Measurements from ENCODE around the gene HLA-G.
A peak's percentile ranks its signal among the peaks of the same experiment; 100 is the strongest.

HLA-G gene

GRCh38 chr6:29791162-29791561, 36.5 kb upstream of the HLA-G start:
- no CpG with 5 or more reads among the region's 3 CpGs for WGBS (ENCODE audit: extremely low coverage, insufficient coverage, insufficient read length)
- no peak overlapping the region for H4K8ac ChIP-seq (ENCODE audit: low read depth, low read length)
- H3K9ac ChIP-seq (ENCODE audit: low read length): no peak overlapping the region
- H3K27ac ChIP-seq (ENCODE audit: low read depth, low read length): no peak overlapping the region
- H2BK5ac ChIP-seq (ENCODE audit: low read depth, low read length, poor library complexity): no peak overlapping the region
- H4K12ac ChIP-seq (ENCODE audit: low read depth, low read length): no peak overlapping the region
- H3K4me2 ChIP-seq (ENCODE audit: low read length): no peak overlapping the region
- H4K91ac ChIP-seq (ENCODE audit: low read depth, low read length): no peak overlapping the region
- H3K9me3 ChIP-seq (ENCODE audit: insufficient read depth, low read depth, low read length): peaks cover 15% of the 10 kb centered on the region
- H2BK120ac ChIP-seq (ENCODE audit: insufficient read depth, low read length, poor library complexity): no peak overlapping the region
- no peak overlapping the region for H2AK5ac ChIP-seq (ENCODE audit: low read length)
- no peaks in the 10 kb centered on the region for H3K79me2 ChIP-seq (ENCODE audit: control insufficient read depth, insufficient read depth, low read length, poor library complexity)
- no peak overlapping the region for H3K4ac ChIP-seq (ENCODE audit: low read depth, low read length)
- no peak overlapping the region for H2AFZ ChIP-seq (ENCODE audit: insufficient read depth, low read length, poor library complexity)
- H2BK12ac ChIP-seq (ENCODE audit: low read length): no peak overlapping the region
- no peaks in the 10 kb centered on the region for H3K79me1 ChIP-seq (ENCODE audit: low read length)
- no peak overlapping the region for H3K4me3 ChIP-seq (ENCODE audit: low read depth, low read length)
- H3K36me3 ChIP-seq (ENCODE audit: control insufficient read depth in 1 of 2, insufficient read depth in 2 of 2, low read length in 2 of 2): no peaks in the 10 kb centered on the region
- H3K27me3 ChIP-seq (ENCODE audit: insufficient read depth, low read length): peaks cover 25% of the 10 kb centered on the region
- no peak overlapping the region for H3K18ac ChIP-seq (ENCODE audit: low read length)
- no peak overlapping the region for H3K23ac ChIP-seq (ENCODE audit: low read length)
- no peak overlapping the region for H3K14ac ChIP-seq (ENCODE audit: low read length)
- H3K4me1 ChIP-seq (ENCODE audit: control insufficient read depth in 1 of 2, insufficient read depth in 2 of 2, low read length in 2 of 2): peaks cover 2 to 4% of the 10 kb centered on the region in 2 experiments
- DNase-seq: peak; percentile 66 to 81

GRCh38 chr6:29791786-29792122, 35.9 kb upstream of the HLA-G start:
- no peaks in the 10 kb centered on the region for H3K36me3 ChIP-seq (ENCODE audit: control insufficient read depth in 1 of 2, insufficient read depth in 2 of 2, low read length in 2 of 2)
- WGBS (ENCODE audit: extremely low coverage, insufficient coverage, insufficient read length): no CpG with 5 or more reads among the region's 12 CpGs

GRCh38 chr6:29792123-29793035, 35.2 kb upstream of the HLA-G start:
- H2BK5ac ChIP-seq (ENCODE audit: low read depth, low read length, poor library complexity): no peak overlapping the region
- H2AK5ac ChIP-seq (ENCODE audit: low read length): no peak overlapping the region
- H3K27me3 ChIP-seq (ENCODE audit: insufficient read depth, low read length): peaks cover 25% of the 10 kb centered on the region
- H3K4me2 ChIP-seq (ENCODE audit: low read length): peak overlapping the region; percentile 58
- no peak overlapping the region for H2AFZ ChIP-seq (ENCODE audit: insufficient read depth, low read length, poor library complexity)
- no peaks in the 10 kb centered on the region for H3K79me2 ChIP-seq (ENCODE audit: control insufficient read depth, insufficient read depth, low read length, poor library complexity)
- no peak overlapping the region for H3K14ac ChIP-seq (ENCODE audit: low read length)
- no peak overlapping the region for H3K23ac ChIP-seq (ENCODE audit: low read length)
- H3K79me1 ChIP-seq (ENCODE audit: low read length): no peaks in the 10 kb centered on the region
- no peak overlapping the region for H3K4ac ChIP-seq (ENCODE audit: low read depth, low read length)
- WGBS (ENCODE audit: extremely low coverage, insufficient coverage, insufficient read length): no CpG with 5 or more reads among the region's 79 CpGs
- H3K4me1 ChIP-seq (ENCODE audit: control insufficient read depth in 1 of 2, insufficient read depth in 2 of 2, low read length in 2 of 2): peaks cover 2 to 4% of the 10 kb centered on the region in 2 experiments
- H4K91ac ChIP-seq (ENCODE audit: low read depth, low read length): no peak overlapping the region
- no peak overlapping the region for H3K9ac ChIP-seq (ENCODE audit: low read length)
- H2BK12ac ChIP-seq (ENCODE audit: low read length): no peak overlapping the region
- DNase-seq: peak in 1 of 2 donors; percentile 38
- H4K8ac ChIP-seq (ENCODE audit: low read depth, low read length): no peak overlapping the region
- H3K4me3 ChIP-seq (ENCODE audit: low read depth, low read length): peak overlapping the region; percentile 34
- H3K27ac ChIP-seq (ENCODE audit: low read depth, low read length): no peak overlapping the region
- H2BK120ac ChIP-seq (ENCODE audit: insufficient read depth, low read length, poor library complexity): no peak overlapping the region
- peaks cover 15% of the 10 kb centered on the region for H3K9me3 ChIP-seq (ENCODE audit: insufficient read depth, low read depth, low read length)
- no peak overlapping the region for H3K18ac ChIP-seq (ENCODE audit: low read length)
- H4K12ac ChIP-seq (ENCODE audit: low read depth, low read length): no peak overlapping the region
- no peaks in the 10 kb centered on the region for H3K36me3 ChIP-seq (ENCODE audit: control insufficient read depth in 1 of 2, insufficient read depth in 2 of 2, low read length in 2 of 2)

More at GRCh38 chr6:29791786-29792122, 35.9 kb upstream of the HLA-G start:
- no peak overlapping the region for H3K14ac ChIP-seq (ENCODE audit: low read length)
- H3K79me2 ChIP-seq (ENCODE audit: control insufficient read depth, insufficient read depth, low read length, poor library complexity): no peaks in the 10 kb centered on the region
- no peak overlapping the region for H2BK5ac ChIP-seq (ENCODE audit: low read depth, low read length, poor library complexity)
- peaks cover 15% of the 10 kb centered on the region for H3K9me3 ChIP-seq (ENCODE audit: insufficient read depth, low read depth, low read length)
- H2BK120ac ChIP-seq (ENCODE audit: insufficient read depth, low read length, poor library complexity): no peak overlapping the region
- H3K27me3 ChIP-seq (ENCODE audit: insufficient read depth, low read length): peaks cover 25% of the 10 kb centered on the region
- no peak overlapping the region for H3K27ac ChIP-seq (ENCODE audit: low read depth, low read length)
- H3K4me1 ChIP-seq (ENCODE audit: control insufficient read depth in 1 of 2, insufficient read depth in 2 of 2, low read length in 2 of 2): peaks cover 2 to 4% of the 10 kb centered on the region in 2 experiments
- H3K23ac ChIP-seq (ENCODE audit: low read length): no peak overlapping the region
- no peak overlapping the region for H2AK5ac ChIP-seq (ENCODE audit: low read length)
- H4K12ac ChIP-seq (ENCODE audit: low read depth, low read length): no peak overlapping the region
- H2BK12ac ChIP-seq (ENCODE audit: low read length): no peak overlapping the region
- H3K4ac ChIP-seq (ENCODE audit: low read depth, low read length): no peak overlapping the region
- peak in 1 of 2 donors; percentile 7 for DNase-seq
- no peaks in the 10 kb centered on the region for H3K79me1 ChIP-seq (ENCODE audit: low read length)
- no peak overlapping the region for H4K8ac ChIP-seq (ENCODE audit: low read depth, low read length)
- H3K18ac ChIP-seq (ENCODE audit: low read length): no peak overlapping the region
- H4K91ac ChIP-seq (ENCODE audit: low read depth, low read length): no peak overlapping the region
- peak overlapping the region; percentile 58 for H3K4me2 ChIP-seq (ENCODE audit: low read length)
- no peak overlapping the region for H2AFZ ChIP-seq (ENCODE audit: insufficient read depth, low read length, poor library complexity)
- H3K9ac ChIP-seq (ENCODE audit: low read length): no peak overlapping the region
- no peak overlapping the region for H3K4me3 ChIP-seq (ENCODE audit: low read depth, low read length)

GRCh38 chr6:29793036-29793356, 34.6 kb upstream of the HLA-G start:
- Histone ChIP-seq H3K9me3 (ENCODE audit: insufficient read depth, low read depth, low read length) (peaks cover 15% of the 10 kb centered on the region), H3K14ac (ENCODE audit: low read length) (no peak overlapping the region), H2AFZ (ENCODE audit: insufficient read depth, low read length, poor library complexity) (no peak overlapping the region), H3K9ac (ENCODE audit: low read length) (no peak overlapping the region), H2BK12ac (ENCODE audit: low read length) (no peak overlapping the region), H3K27ac (ENCODE audit: low read depth, low read length) (no peak overlapping the region), H3K4me3 (ENCODE audit: low read depth, low read length) (no peak overlapping the region), H2BK5ac (ENCODE audit: low read depth, low read length, poor library complexity) (no peak overlapping the region), H3K4me2 (ENCODE audit: low read length) (no peak overlapping the region), H3K4me1 (ENCODE audit: control insufficient read depth in 1 of 2, insufficient read depth in 2 of 2, low read length in 2 of 2) (peaks cover 2 to 4% of the 10 kb centered on the region in 2 experiments), H4K8ac (ENCODE audit: low read depth, low read length) (no peak overlapping the region), H3K79me2 (ENCODE audit: control insufficient read depth, insufficient read depth, low read length, poor library complexity) (no peaks in the 10 kb centered on the region), H3K18ac (ENCODE audit: low read length) (no peak overlapping the region), H2AK5ac (ENCODE audit: low read length) (no peak overlapping the region), H3K79me1 (ENCODE audit: low read length) (no peaks in the 10 kb centered on the region), H3K4ac (ENCODE audit: low read depth, low read length) (no peak overlapping the region), H3K27me3 (ENCODE audit: insufficient read depth, low read length) (peaks cover 25% of the 10 kb centered on the region), H2BK120ac (ENCODE audit: insufficient read depth, low read length, poor library complexity) (no peak overlapping the region), H3K23ac (ENCODE audit: low read length) (no peak overlapping the region), H4K12ac (ENCODE audit: low read depth, low read length) (no peak overlapping the region), H4K91ac (ENCODE audit: low read depth, low read length) (no peak overlapping the region), H3K36me3 (ENCODE audit: control insufficient read depth in 1 of 2, insufficient read depth in 2 of 2, low read length in 2 of 2) (no peaks in the 10 kb centered on the region)
- DNase-seq: peak in 1 of 2 donors; percentile 68
- no CpG with 5 or more reads among the region's 11 CpGs for WGBS (ENCODE audit: extremely low coverage, insufficient coverage, insufficient read length)
